Measurements from ENCODE around the gene SSTR1.

GRCh38 chr14:38255673-38256532, 48.2 kb downstream of the SSTR1 start, which contains the start of gene CLEC14A:
- TF ChIP-seq CTCF (IDR thresholded peaks at IDR 0.05) (peak in 1 of 6 experiments; percentile 2), POLR2A (IDR thresholded peaks at IDR 0.05) (peak in 1 of 4 donors; percentile 45), POLR2AphosphoS5 (IDR thresholded peaks at IDR 0.05) (peak; percentile 39 to 52)

Measured in upper lobe of left lung (tissue), 4 donors.